SH-SY5Y (cell line): Measurements from ENCODE around the gene CCDC9B.

Experiments used
- GATA2 ChIP-seq: IDR thresholded peaks from 2 replicates; pipeline ENCODE4 v1.6.1; 2011; ENCODE audit warnings: mild to moderate bottlenecking, low read depth, low read length
- GATA3 ChIP-seq: IDR thresholded peaks from 2 replicates; pipeline ENCODE4 v1.6.1; 2011; ENCODE audit warnings: low read depth, mild to moderate bottlenecking, low read length, moderate library complexity

GRCh38 chr15:40310001-40310959 is 30.5 kb downstream of the CCDC9B start:
- no peak for TF ChIP-seq GATA2
- no peak for TF ChIP-seq GATA3
